Type B pancreatic cell (in vitro differentiated cells): ENCODE results near the gene PLEKHA6. TPM values are rescaled to one million over a fixed set of nuclear protein-coding genes. Genes with fewer than 3 reads are reported as not detected.
"Not testable (repeated sequence)": the region's sequence is repeated elsewhere in the genome, so short reads cannot be mapped to it uniquely, and the experiment has no call there.

Experiments
- DNase-seq: peaks from one replicate; pipeline ENCODE4 v3.0.0; 2021; ENCODE audit warnings: mixed read lengths; ENCODE audit not compliant: unreplicated experiment; ENCODE audit errors: extremely low spot score
- H3K27ac Mint-ChIP-seq: 2 replicates; pipeline ENCODE4 v1.8.0; 2021; ENCODE audit warnings: mild to moderate bottlenecking, mixed read lengths
- H3K27me3 Mint-ChIP-seq: 2 replicates; pipeline ENCODE4 v1.8.0; 2021; ENCODE audit warnings: mixed read lengths
- H3K36me3 Mint-ChIP-seq: 2 replicates; pipeline ENCODE4 v1.8.0; 2021; ENCODE audit warnings: mixed read lengths
- H3K4me1 Mint-ChIP-seq: one replicate; pipeline ENCODE4 v1.8.0; 2021; ENCODE audit warnings: mixed read lengths; ENCODE audit not compliant: unreplicated experiment
- H3K4me3 Mint-ChIP-seq: 2 replicates; pipeline ENCODE4 v1.8.0; 2021; ENCODE audit warnings: mild to moderate bottlenecking, mixed read lengths
- H3K9me3 Mint-ChIP-seq: 2 replicates; pipeline ENCODE4 v1.8.0; 2021; ENCODE audit warnings: mixed read lengths
- CTCF ChIP-seq: fragments of 200-600 bp; sonication (generic); conservative IDR thresholded peaks from 2 replicates; pipeline ENCODE4 v1.5.0; 2021; ENCODE audit warnings: antibody characterized with exemption, mild to moderate bottlenecking
- total RNA-seq: library from RNA; stranded (reverse); gene quantifications from 2 replicates; pipeline ENCODE4 v1.2.1, GENCODE V29; 2021; ENCODE audit warnings: low replicate concordance

Gene PLEKHA6
- total RNA-seq, 1 donor from 2014 or later = 37.8 TPM

- Mint-ChIP-seq H3K4me3 (no peak overlapping the region), H3K9me3 (no peaks in the 10 kb centered on the region), H3K36me3 (peaks cover 35% of the 10 kb centered on the region), H3K27ac (no peak overlapping the region), H3K4me1 (no peaks in the 10 kb centered on the region), H3K27me3 (no peaks in the 10 kb centered on the region)
- TF ChIP-seq CTCF = no peak
- no peak for DNase-seq
Observed at GRCh38 chr1:204241914-204242313, 117.8 kb downstream of the PLEKHA6 start.

GRCh38 chr1:204241050-204241449 is 118.7 kb downstream of the PLEKHA6 start:
- H3K4me3 Mint-ChIP-seq = no peak overlapping the region
- TF ChIP-seq CTCF = no peak
- H3K27ac Mint-ChIP-seq = no peak overlapping the region
- no peaks in the 10 kb centered on the region for H3K27me3 Mint-ChIP-seq
- peaks cover 3% of the 10 kb centered on the region for H3K9me3 Mint-ChIP-seq
- no peak for DNase-seq
- no peaks in the 10 kb centered on the region for H3K4me1 Mint-ChIP-seq
- peaks cover 35% of the 10 kb centered on the region for H3K36me3 Mint-ChIP-seq

GRCh38 chr1:204240233-204240632 is 119.5 kb downstream of the PLEKHA6 start:
- DNase-seq = no peak
- no peak for TF ChIP-seq CTCF
- Mint-ChIP-seq H3K9me3 (peaks cover 5% of the 10 kb centered on the region), H3K4me3 (no peak overlapping the region), H3K36me3 (peaks cover 39% of the 10 kb centered on the region), H3K27me3 (no peaks in the 10 kb centered on the region), H3K27ac (no peak overlapping the region), H3K4me1 (no peaks in the 10 kb centered on the region)

GRCh38 chr1:204239401-204239800 is 120.3 kb downstream of the PLEKHA6 start:
- H3K36me3 Mint-ChIP-seq = peaks cover 40% of the 10 kb centered on the region
- DNase-seq, H3K4me1 Mint-ChIP-seq, H3K27ac Mint-ChIP-seq, H3K4me3 Mint-ChIP-seq, H3K27me3 Mint-ChIP-seq, H3K9me3 Mint-ChIP-seq: not testable (repeated sequence)

- not testable (repeated sequence) for H3K4me1 Mint-ChIP-seq, H3K9me3 Mint-ChIP-seq, DNase-seq, H3K27ac Mint-ChIP-seq, H3K4me3 Mint-ChIP-seq, H3K27me3 Mint-ChIP-seq
- peaks cover 45% of the 10 kb centered on the region for H3K36me3 Mint-ChIP-seq
Observed at GRCh38 chr1:204238520-204238919, 121.2 kb downstream of the PLEKHA6 start.

GRCh38 chr1:204237515-204237914 is 122.2 kb downstream of the PLEKHA6 start:
- not testable (repeated sequence) for DNase-seq, H3K9me3 Mint-ChIP-seq, H3K27ac Mint-ChIP-seq, H3K4me1 Mint-ChIP-seq, H3K4me3 Mint-ChIP-seq, H3K27me3 Mint-ChIP-seq
- H3K36me3 Mint-ChIP-seq = peaks cover 46% of the 10 kb centered on the region

GRCh38 chr1:204232526-204232925 is 127.2 kb downstream of the PLEKHA6 start:
- H3K4me3 Mint-ChIP-seq = no peak overlapping the region
- H3K27ac Mint-ChIP-seq = no peak overlapping the region
- H3K4me1 Mint-ChIP-seq = peaks cover under 1% of the 10 kb centered on the region
- H3K36me3 Mint-ChIP-seq = peaks cover 47% of the 10 kb centered on the region
- H3K9me3 Mint-ChIP-seq = peaks cover 5% of the 10 kb centered on the region
- no peaks in the 10 kb centered on the region for H3K27me3 Mint-ChIP-seq
- DNase-seq = no peak
- no peak for TF ChIP-seq CTCF
